ENCODE data around the gene NEO1. TPM values are rescaled to one million over a fixed set of nuclear protein-coding genes. Genes with fewer than 3 reads are reported as not detected.

NEO1 gene
- total RNA-seq, 4 donors from 2014 or later: 27.1 to 39.6 (median 28.8) TPM

- no peak overlapping the region for H3K4me3 ChIP-seq (replicated peaks in 1 of 3)
- H3K36me3 ChIP-seq: no peaks in the 10 kb centered on the region
- no peaks in the 10 kb centered on the region for H3K9me3 ChIP-seq
- intact Hi-C loops (cut with DNase I): no loop called here
- no peak for DNase-seq
- H3K4me1 ChIP-seq: peaks cover 0 to 8% of the 10 kb centered on the region in 2 donors
- H3K27me3 ChIP-seq: no peaks in the 10 kb centered on the region
- H3K27ac ChIP-seq: no peak overlapping the region
- 95 to 96% methylated on average over 11 to 16 of the region's 16 CpGs for WGBS, 2 donors
- TF ChIP-seq CTCF (IDR thresholded peaks at IDR 0.05) (no peak), POLR2A (IDR thresholded peaks at IDR 0.05) (no peak)
These were observed 272.4 kb downstream of the NEO1 start for GRCh38 chr15:73324496-73325170.

GRCh38 chr15:73325191-73325861 lies 273.1 kb downstream of the NEO1 start:
- Histone ChIP-seq H3K9me3 (no peaks in the 10 kb centered on the region), H3K4me1 (peaks cover 0 to 8% of the 10 kb centered on the region in 2 donors), H3K4me3 (replicated peaks in 1 of 3) (no peak overlapping the region), H3K27me3 (no peaks in the 10 kb centered on the region), H3K27ac (no peak overlapping the region), H3K36me3 (no peaks in the 10 kb centered on the region)
- TF ChIP-seq POLR2A (IDR thresholded peaks at IDR 0.05) (no peak), CTCF (IDR thresholded peaks at IDR 0.05) (no peak)
- no peak for DNase-seq
- 76 to 80% methylated on average over 19 to 29 of the region's 29 CpGs for WGBS, 2 donors
- intact Hi-C loops (cut with DNase I): no loop called here

GRCh38 chr15:73326157-73326556 lies 273.9 kb downstream of the NEO1 start:
- intact Hi-C loops (cut with DNase I): no loop called here
- H3K4me3 ChIP-seq (replicated peaks in 1 of 3): no peak overlapping the region
- 47 to 57% methylated on average over 4 of the region's 4 CpGs for WGBS, 2 donors

GRCh38 chr15:73328149-73328820 lies 276.0 kb downstream of the NEO1 start:
- Histone ChIP-seq H3K9me3 (no peaks in the 10 kb centered on the region), H3K27me3 (no peaks in the 10 kb centered on the region), H3K4me3 (replicated peaks in 1 of 3) (no peak overlapping the region), H3K27ac (no peak overlapping the region), H3K4me1 (peaks cover 0 to 8% of the 10 kb centered on the region in 2 donors), H3K36me3 (no peaks in the 10 kb centered on the region)
- TF ChIP-seq POLR2A (IDR thresholded peaks at IDR 0.05) (no peak), CTCF (IDR thresholded peaks at IDR 0.05) (no peak)
- 80 to 90% methylated on average over 11 to 12 of the region's 12 CpGs for WGBS, 2 donors
- no peak for DNase-seq
- intact Hi-C loops (cut with DNase I): no loop called here

More at GRCh38 chr15:73326157-73326556, 273.9 kb downstream of the NEO1 start:
- Histone ChIP-seq H3K27ac (no peak overlapping the region), H3K4me1 (peaks cover 0 to 8% of the 10 kb centered on the region in 2 donors), H3K27me3 (no peaks in the 10 kb centered on the region), H3K9me3 (no peaks in the 10 kb centered on the region), H3K36me3 (no peaks in the 10 kb centered on the region)
- no peak for DNase-seq
- no peak for TF ChIP-seq CTCF (IDR thresholded peaks at IDR 0.05)
- no peak for TF ChIP-seq POLR2A (IDR thresholded peaks at IDR 0.05)

- H3K9me3 ChIP-seq: no peaks in the 10 kb centered on the region
- DNase-seq: peak; percentile 69 to 77
- no peaks in the 10 kb centered on the region for H3K27me3 ChIP-seq
- H3K27ac ChIP-seq: no peak overlapping the region
- peaks cover 0 to 8% of the 10 kb centered on the region in 2 donors for H3K4me1 ChIP-seq
- TF ChIP-seq CTCF (IDR thresholded peaks at IDR 0.05) (no peak), POLR2A (IDR thresholded peaks at IDR 0.05) (no peak)
- WGBS, 2 donors: 46 to 49% methylated on average over 10 of the region's 10 CpGs
- intact Hi-C loops (cut with DNase I): no loop called here
- no peak overlapping the region for H3K4me3 ChIP-seq (replicated peaks in 1 of 3)
- no peaks in the 10 kb centered on the region for H3K36me3 ChIP-seq
These were observed 276.7 kb downstream of the NEO1 start for GRCh38 chr15:73328981-73329380.
